Ramos (cell line): ENCODE data around the gene CTXN1.
"Not testable (repeated sequence)": the region's sequence is repeated elsewhere in the genome, so short reads cannot be mapped to it uniquely, and the experiment has no call there.

Experiments used
- in situ Hi-C: fragments of 300-500 bp; cut with MboI; formaldehyde crosslinking; loops from one replicate; pipeline ENCODE4 v1.14.3; 2022; ENCODE audit warnings: low sequenced_read_pairs; ENCODE audit not compliant: unreplicated experiment

The CTXN1 gene

DNA sequence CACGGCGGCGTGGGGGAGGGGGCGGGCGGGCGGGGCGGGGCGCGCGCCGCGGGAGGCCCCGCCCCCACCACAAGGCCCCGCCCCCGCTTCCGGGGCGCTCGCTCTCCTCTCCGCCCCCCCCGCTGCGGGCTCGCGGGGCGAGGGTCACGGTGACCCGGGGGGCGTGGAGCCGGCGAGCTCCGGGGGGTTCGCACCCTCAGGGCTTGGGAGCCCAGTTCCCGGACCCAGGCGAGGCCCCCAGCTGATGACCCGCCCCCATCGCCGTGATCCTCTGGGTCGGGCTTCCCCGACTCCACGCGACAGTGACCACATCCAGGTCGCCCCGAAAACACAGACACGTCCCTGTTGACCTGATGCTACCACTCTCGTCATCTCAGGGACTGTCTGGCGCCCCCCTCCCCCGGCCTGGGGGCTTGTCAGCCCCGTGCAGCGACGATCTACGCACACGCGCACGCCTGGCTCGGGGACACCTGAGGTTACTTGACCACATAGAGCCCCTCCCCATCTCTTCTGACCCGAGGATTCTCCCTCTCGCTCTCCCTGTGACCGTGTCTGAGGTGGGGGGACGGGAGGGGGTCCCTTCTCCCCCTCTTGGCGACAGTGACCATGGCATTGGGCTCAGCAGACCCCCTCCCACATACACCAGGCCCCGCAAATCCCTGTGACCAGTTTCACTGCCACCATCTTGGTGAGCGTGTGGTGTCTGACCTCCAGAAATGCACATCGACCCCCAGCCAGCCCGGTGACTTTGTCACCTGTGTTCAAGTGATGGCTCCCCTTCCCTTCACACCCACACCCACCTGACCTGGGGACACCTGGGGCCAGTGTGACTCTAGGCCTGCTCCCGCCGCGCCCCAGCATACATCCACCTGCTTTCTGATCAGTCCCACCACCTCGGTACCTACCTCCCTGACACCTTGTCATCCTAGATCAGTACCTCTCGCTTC is 21.6 kb downstream of the CTXN1 start:
- in situ Hi-C loops: no loop called here

GRCh38 chr19:7903244-7904073 is 22.5 kb downstream of the CTXN1 start, which contains the start of gene MAP2K7:
MAP2K7 (plus strand) TSS chr19:7903877; CDS start chr19:7903945, 68 bp downstream.
- in situ Hi-C loops: no loop called here

GRCh38 chr19:7902796-7903243 is 23.1 kb downstream of the CTXN1 start:
- in situ Hi-C loops: no loop called here

DNA sequence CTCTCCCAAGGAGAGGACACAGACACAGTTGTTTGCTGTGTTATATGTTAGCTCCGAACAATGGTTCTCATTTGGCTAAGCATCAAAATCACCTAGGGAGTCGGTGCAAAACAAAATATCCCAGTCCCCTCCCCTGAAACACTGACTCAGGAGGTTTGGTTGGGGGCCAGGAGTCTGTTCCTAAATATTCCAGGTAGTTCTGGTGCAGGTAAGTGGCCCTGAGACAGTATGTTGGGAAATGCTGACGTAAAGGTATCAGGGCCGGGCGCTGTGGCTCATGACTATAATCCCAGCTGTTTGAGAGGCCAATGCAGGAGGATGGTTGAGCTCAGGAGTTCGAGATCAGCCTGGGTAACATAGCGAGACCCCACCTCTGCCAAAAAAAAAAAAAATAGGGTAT is 24.6 kb downstream of the CTXN1 start:
- in situ Hi-C loops: no loop called here

- in situ Hi-C loops: no loop called here
Observed at GRCh38 chr19:7900931-7901330, 25.0 kb downstream of the CTXN1 start.

DNA sequence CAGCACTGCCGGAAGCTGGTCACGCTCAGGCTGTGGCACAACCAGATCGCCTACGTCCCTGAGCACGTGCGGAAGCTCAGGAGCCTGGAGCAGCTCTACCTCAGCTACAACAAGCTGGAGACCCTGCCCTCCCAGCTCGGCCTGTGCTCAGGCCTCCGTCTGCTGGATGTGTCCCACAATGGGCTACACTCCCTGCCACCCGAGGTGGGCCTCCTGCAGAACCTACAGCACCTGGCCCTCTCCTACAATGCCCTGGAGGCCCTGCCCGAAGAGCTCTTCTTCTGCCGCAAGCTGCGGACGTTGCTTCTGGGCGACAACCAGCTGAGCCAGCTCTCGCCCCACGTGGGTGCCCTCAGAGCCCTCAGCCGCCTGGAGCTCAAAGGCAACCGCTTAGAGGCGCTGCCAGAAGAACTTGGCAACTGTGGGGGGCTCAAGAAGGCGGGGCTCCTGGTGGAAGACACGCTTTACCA is 25.5 kb downstream of the CTXN1 start:
- in situ Hi-C loops: no loop called here

- in situ Hi-C loops: no loop called here
Observed at GRCh38 chr19:7899751-7900378, 26.1 kb downstream of the CTXN1 start.

- in situ Hi-C loops: no loop called here
Observed at GRCh38 chr19:7898967-7899366, 27.0 kb downstream of the CTXN1 start.

GRCh38 chr19:7897292-7897691 is 28.6 kb downstream of the CTXN1 start:
- in situ Hi-C loops: no loop called here

DNA sequence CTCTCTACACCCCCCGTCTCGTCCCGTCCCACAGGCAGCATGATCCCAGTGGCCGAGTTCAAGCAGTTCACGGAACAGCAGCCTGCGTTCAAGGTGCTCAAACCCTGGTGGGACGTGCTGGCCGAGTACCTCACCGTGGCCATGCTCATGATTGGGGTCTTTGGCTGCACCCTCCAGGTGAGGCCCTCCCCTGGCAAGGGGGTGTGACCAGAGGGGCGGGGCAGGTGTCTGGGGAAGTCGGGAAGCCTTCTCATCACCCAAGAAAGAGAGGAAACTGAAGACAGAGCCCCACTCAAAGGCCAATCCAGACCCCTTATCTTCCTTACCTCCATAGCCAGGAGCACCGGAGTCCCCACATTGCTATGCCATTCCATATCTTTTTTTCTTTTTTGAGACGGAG is 30.4 kb downstream of the CTXN1 start:
- in situ Hi-C loops: no loop called here

DNA sequence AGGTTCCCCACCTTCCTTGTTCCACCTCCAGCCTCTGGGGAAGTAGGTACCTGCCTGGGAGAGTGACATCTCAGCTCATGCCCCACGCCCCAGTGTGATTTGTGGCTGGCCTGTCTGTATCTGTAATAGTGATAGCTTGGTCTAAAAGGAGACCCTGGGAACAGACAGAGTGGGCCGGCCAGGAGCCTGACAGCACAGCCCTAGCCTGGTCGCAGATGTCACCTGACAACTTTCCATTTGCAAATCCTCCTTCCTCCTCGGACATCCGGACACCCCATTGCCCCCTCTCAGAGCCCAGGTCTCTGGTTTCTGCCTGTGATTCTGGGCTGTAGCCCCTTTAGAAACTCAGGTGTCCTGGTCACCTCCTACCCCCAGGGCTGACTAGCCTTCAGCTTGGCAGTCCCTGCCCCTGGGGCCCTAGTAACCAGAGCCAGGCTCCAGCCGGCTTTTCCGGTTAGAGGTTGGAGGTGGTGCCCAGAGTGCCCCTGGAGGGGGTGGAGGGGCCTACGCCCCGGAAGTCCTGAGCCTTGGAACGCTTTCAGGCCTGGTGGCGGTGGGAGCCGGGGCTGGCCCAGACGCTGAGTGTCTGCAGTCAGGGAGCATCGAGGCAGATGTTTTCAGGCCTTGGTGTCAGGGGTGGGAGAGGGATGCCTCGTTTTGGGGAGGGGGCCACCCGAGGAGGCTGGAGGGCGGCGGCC is 31.2 kb downstream of the CTXN1 start:
- in situ Hi-C loops: no loop called here

GRCh38 chr19:7893362-7894101 is 32.4 kb downstream of the CTXN1 start:
- in situ Hi-C loops: not testable (repeated sequence)

- in situ Hi-C loops: no loop called here
Observed at GRCh38 chr19:7888826-7889217, 37.1 kb downstream of the CTXN1 start.

DNA sequence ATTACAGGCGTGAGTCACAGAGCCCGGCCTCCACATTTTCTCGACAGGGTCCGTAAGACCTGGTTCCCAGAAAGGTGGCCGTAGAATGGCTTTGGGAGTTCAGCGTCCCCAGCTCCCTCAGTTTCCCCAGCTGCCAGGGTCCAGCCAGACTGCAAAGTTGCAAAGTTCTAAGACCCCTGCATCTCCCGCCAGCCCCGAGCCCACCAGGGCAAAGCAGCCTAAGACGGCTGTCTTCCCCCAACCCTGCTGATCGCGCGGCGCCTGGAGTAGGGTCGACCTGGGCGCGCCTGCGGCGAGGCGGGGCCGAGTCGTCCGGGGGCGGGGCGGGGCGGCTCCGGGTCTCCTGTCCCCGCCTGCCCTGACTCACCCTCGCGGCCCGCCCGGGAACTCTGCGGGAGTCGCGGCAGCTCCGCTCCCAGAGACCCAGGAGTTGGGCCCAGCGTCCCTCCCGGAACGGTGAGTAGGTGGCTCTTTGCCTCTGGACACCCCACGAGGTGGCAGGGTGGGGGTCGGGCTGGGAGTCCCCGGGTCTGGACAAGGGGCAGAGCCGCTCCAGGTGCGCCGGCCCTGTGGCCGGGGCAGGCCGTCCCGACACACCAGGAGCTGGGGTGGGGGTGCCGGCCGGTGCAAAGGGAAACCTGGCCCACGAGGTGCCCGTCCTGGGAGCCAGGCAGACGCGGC is 37.6 kb downstream of the CTXN1 start, which contains the start of gene LRRC8E:
Gene LRRC8E (plus strand): TSS at position 366 of the 681 bp plus-strand sequence. CDS start 7,094 bp downstream, outside the sequence.
- in situ Hi-C loops: no loop called here

DNA sequence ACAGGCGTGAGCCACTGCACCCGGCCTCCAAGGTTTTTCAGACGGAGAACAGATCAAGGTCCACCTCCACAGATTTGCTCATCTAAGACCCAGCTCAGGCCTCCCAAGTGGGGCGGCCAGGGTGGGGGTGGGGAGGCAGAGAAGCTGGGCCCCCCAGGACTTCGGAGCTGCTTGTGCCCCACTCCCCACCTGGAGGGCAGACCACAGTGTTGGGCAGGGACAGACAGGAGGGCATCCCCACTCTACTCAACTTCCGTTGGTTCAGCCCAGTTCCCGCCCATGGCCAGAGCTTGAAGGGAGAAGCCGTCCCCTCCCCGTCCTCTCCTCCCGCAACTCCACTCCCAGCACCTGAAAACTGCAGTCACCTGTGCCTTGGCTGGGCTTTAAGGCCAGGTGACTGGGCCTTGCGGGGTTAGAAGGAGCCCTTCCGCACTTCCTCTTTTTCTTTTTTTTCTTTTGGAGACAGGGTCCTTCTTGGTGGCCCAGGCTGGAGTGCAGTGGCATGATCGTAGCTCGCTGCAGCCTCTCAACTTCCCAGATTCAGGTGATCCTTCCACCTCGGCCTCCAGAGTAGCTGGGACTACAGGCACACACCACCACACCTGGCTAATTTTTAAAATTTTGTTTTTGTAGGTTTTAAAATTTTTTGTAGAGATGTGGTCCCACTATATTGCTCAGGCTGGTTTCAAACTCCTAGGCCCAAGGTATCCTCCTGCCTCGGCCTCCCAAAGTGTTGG is 38.4 kb downstream of the CTXN1 start:
- in situ Hi-C loops: no loop called here

GRCh38 chr19:7885818-7886217 is 40.1 kb downstream of the CTXN1 start:
- in situ Hi-C loops: no loop called here

DNA sequence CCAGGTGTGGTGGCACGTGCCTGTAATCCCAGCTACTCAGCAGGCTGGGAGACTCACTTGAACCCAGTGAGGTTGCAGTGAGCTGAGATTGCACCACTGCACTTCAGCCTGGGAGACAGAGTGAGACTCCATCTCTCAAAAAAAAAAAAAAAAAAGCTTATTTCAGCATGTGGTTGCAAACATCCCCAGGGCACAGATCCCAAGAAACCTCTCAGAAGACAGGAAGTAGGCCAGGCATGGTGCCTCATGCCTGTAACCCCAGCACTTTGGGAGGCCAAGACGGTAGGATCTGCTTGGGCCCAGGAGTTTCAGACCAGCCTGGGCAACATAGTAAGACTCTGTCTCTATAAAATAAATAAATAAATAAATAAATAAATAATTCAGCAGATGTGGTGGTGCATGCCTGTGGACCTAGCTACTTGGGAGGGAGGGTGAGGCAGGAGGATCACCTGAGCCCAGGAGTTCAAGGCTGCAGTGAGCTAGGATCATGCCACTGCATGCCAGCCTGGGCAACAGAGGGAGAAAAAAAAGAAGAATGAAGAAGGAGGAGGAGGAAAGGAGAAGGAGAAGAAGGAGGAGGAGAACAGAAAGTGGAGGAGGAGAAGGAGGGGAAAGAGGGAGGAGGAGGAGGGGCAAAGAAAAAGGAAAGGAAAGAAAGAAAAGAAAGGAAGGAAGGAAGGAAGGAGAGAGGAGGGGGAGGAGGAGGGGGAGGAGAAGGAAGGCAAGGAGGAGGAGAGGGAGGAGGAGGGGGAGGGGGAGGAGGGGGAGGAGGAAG is 42.0 kb downstream of the CTXN1 start:
- in situ Hi-C loops: no loop called here
